Measurements from ENCODE around the gene CYBC1.

Gene CYBC1

DNA sequence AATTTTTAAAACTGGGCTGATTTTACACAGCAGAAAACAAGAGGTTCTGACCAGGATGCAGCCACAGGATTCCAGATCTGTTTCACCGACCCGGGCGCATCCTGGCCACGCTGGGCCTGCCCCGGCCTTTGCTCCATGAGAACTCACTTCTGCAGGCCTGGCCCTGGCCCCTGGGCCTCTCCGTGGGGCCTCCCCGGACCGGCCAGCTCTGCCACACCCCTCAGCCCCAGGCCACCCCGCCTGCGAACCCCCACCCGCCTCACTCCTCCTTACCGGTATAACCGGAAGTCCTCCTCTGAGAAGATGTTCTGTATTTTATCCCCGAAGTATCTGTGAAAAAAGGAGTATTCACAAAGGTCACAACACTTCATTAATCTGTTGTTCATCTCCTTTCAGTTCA, 45.5 kb downstream of the CYBC1 start:
- no peak for FAIRE-seq

DNA sequence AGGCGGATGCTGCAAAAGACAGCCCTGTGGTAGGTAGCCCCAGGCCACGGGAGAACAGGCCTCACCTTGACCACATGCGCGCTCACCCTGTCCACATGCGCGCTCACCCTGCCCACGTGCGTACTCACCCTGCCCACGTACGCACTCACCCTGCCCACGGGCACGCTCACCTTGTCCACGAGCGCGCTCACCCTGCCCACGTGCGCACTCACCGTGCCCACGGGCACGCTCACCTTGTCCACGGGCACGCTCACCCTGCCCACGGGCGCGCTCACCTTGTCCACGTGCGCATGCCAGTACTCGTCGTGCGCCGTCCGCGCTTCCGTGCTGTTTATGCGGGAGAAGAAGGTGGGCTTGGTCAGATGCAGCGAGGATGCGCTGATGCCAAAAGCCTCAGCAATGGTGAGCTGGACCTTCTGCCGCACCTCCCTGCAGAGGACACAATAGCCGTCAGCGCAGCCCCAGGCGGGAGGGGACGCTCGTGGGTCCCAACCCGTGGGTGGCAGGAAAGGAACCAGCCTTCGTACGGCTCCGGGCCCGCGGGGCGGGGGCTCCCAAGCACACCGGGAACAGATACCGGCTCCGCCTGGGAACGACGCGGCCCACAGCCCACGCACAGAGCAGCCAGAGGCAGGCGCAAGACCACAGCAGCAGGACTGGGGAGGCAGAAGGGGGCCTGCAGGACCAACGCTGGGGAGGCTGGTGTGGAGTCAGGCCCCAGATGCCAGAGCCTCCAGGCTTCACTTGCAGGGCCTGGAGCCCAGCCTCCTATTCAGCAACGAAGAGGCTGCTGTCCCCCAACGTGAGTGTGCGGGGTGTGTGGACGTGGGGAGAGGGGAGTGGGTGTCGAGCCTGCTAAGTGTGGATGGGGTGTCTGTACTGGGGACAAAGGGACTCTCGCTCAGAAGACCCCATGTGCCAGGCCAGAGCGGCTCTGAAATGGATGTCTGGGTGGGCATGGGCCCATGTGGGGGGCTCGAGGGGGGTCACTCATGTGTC, 46.6 kb downstream of the CYBC1 start:
- no peak for FAIRE-seq

DNA sequence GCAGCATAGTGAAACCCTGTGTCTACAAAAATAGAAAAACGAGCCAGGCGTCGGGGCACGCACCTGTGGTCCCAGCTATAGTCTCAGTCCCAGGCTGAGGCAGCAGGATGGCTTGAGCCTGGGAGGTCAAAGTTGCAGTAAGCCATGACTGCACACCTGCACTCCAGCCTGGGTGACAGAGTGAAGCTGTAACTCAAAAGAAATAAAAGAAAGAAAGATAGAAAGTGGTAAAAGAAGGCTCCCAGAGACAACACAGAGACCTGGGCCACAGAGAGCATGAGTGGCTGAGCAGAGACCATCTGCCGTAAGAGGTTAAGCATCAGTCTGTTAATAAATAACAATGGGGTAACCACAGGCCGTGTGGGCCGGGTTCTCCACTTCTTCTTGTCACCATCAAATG, 47.7 kb downstream of the CYBC1 start:
- no peak for FAIRE-seq

- no peak for FAIRE-seq
Observed at GRCh38 chr17:82400830-82401229, 49.7 kb downstream of the CYBC1 start.

DNA sequence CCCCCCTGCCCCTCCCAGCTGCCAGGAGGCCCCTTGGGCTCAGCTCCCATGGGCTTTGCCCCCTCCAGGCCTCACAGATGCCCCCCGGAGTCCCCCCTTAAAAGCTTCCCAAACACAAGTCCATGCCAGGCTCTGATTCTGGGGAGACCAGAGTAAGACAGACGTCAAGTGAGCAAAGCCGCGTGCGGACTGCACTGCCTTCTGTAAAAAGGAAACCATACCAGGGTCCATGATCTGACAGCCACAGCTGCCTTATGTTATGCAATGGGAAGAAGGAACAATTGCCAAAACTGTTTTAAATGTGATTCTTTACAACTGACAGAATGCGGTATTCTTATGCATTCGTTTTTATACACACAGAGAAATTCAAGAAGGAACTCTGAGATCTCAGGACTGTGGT, 50.3 kb downstream of the CYBC1 start:
- no peak for FAIRE-seq

DNA sequence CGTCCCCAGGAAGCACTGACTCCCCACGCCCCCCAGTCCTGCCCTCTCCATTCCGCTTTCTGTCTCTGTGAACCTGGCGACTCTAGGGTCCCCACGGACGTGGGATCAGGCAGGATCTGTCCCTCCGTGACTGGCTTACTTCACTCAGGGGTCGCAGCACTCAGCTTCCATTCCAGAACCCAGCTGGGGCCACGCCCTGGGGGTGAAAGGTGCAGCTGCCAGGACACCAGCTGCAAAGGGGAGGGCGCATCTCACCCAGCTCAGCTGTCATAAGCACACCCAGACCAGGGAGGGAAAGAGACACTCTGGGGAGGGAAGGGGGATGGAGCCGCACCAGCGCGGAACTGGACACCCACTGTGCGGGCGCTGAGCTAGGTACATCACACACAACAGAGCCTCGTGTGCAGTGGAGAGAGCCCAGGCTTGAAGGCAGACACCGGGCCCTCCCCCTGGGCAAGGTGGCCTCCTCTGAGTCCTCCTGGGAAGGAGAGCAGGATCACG, 50.9 kb downstream of the CYBC1 start:
- FAIRE-seq: no peak

DNA sequence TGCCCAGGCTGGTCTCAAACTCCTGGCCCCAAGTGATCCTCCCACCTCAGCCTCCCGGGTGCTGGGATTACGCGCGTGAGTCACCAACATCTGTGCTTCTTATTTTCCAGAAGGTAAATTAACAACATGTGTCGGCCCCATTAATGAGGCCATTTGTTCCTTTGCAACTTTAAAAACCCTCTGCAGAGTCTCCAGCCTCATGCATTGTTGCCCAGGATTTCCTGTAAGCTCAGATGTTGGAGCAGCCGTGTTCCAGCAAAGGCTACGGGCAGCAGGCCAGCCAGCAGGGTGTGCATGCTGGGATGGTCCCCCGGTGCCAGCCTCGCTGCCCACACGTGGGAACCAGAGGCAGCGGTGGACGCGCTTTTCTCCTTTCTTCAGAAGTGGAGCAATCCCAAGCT, 51.5 kb downstream of the CYBC1 start:
- FAIRE-seq: no peak

DNA sequence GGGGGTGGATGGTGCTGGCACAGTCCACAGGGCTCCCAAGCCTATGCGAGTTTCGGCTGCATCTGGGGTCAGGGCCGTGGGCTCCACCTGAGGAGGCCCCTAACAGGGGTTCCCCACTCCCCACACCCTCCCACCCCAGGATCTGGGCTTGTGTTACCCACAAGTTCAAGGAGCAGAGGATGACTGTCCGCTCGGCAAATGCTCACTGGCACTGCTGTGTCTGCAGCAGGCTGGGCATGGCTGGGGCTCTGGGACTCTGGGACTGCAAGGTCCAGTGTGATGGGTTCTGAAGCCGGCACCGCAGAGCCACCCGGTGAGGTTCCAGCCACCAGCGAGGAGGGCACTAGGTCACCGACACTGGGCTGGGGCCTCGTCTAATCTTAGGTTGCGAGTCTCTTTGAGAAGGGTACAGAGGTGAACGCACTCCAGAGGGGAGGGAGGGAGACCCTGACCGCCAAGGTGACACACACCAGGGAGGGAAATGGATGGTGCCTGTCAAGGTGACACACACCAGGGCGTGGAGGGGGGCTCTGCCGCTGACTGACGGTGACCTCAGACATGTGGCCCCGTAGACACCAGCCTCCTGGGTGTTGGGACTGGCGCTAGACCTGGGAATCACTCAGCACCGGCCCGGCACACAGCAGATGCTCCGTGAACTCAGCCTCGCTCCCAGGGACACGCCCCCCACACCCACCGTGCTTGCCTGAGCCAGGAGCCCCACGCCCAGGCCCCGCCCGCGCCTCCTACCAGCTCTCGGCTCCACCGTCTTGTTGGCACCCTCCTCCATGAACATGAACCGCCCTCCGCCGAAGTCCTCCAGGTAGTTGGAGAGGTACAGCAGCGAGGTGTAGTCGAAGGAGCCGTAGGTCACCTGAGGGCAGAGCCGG, 52.9 kb downstream of the CYBC1 start:
- no peak for FAIRE-seq

- no peak for FAIRE-seq
Observed at GRCh38 chr17:82396601-82397435, 53.7 kb downstream of the CYBC1 start.

- FAIRE-seq: no peak
Observed at GRCh38 chr17:82394278-82394677, 56.3 kb downstream of the CYBC1 start.

DNA sequence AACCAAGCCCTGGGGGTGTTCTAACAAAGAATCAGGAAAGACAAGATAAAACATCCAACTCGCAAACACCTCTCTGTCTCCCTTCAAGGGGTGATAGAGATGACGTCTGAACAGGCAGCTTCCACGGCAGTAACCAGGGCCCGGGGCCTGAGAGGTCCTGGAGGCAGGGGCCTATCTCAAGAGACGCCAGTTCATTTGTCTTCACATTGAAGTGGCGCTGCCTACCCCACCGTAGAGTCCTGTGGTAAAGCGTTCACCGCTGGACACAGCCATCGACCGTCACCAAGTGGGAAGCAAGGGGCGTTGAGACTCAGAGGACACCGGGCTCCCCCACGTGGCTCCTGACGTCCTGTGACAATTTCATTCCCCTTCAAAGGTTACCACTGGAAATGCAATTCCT, 57.6 kb downstream of the CYBC1 start:
- no peak for FAIRE-seq

All from TTC549 (cell line).